ENCODE measurements around the gene FALEC.

Gene FALEC

GRCh38 chr1:150530491-150531159, 15.1 kb downstream of the FALEC start:
- H3K4me1 ChIP-seq (ENCODE audit: control insufficient read depth, low read depth, low read length) = no peaks in the 10 kb centered on the region
- H3K36me3 ChIP-seq (ENCODE audit: control insufficient read depth, insufficient read depth, low read length) = no peaks in the 10 kb centered on the region

GRCh38 chr1:150532860-150533259, 17.3 kb downstream of the FALEC start:
- Histone ChIP-seq H2BK5ac (ENCODE audit: low read length) (no peak overlapping the region), H3K18ac (ENCODE audit: low read length) (no peak overlapping the region), H3K36me3 (ENCODE audit: control insufficient read depth, insufficient read depth, low read length) (no peaks in the 10 kb centered on the region), H3K27me3 (ENCODE audit: insufficient read depth, low read length, poor library complexity) (no peaks in the 10 kb centered on the region), H2AK5ac (ENCODE audit: low read length) (no peak overlapping the region), H4K5ac (ENCODE audit: low read length) (no peak overlapping the region), H3K27ac (ENCODE audit: low read depth, low read length) (no peak overlapping the region), H3K4me3 (ENCODE audit: low read length) (no peak overlapping the region), H3K79me1 (ENCODE audit: low read length) (no peaks in the 10 kb centered on the region), H3K4me2 (ENCODE audit: low read length) (no peak overlapping the region), H3K79me2 (ENCODE audit: control insufficient read depth, insufficient read depth, low read length) (no peaks in the 10 kb centered on the region), H3K56ac (ENCODE audit: low read length) (peak overlapping the region; percentile 37), H2BK120ac (ENCODE audit: low read depth, low read length) (no peak overlapping the region), H3K4ac (ENCODE audit: low read depth, low read length) (no peak overlapping the region), H3K4me1 (ENCODE audit: control insufficient read depth, low read depth, low read length) (peaks cover 2% of the 10 kb centered on the region), H2BK15ac (replicated peaks; ENCODE audit: low read depth) (no peak overlapping the region), H3K9ac (ENCODE audit: low read length) (no peak overlapping the region), H3K23ac (ENCODE audit: low read length) (no peak overlapping the region), H4K8ac (ENCODE audit: low read depth, low read length) (no peak overlapping the region)
- DNase-seq = no peak
- no CpG with 5 or more reads among the region's 5 CpGs for WGBS (ENCODE audit: extremely low coverage, insufficient coverage, low lambda C conversion rate)

More at GRCh38 chr1:150530491-150531159, 15.1 kb downstream of the FALEC start:
- Histone ChIP-seq H3K9ac (ENCODE audit: low read length) (no peak overlapping the region), H2AK5ac (ENCODE audit: low read length) (no peak overlapping the region), H3K56ac (ENCODE audit: low read length) (no peak overlapping the region), H3K18ac (ENCODE audit: low read length) (no peak overlapping the region), H3K79me1 (ENCODE audit: low read length) (no peaks in the 10 kb centered on the region), H3K79me2 (ENCODE audit: control insufficient read depth, insufficient read depth, low read length) (no peaks in the 10 kb centered on the region), H4K5ac (ENCODE audit: low read length) (no peak overlapping the region), H3K27ac (ENCODE audit: low read depth, low read length) (no peak overlapping the region), H2BK15ac (replicated peaks; ENCODE audit: low read depth) (no peak overlapping the region), H3K27me3 (ENCODE audit: insufficient read depth, low read length, poor library complexity) (no peaks in the 10 kb centered on the region), H3K4me2 (ENCODE audit: low read length) (no peak overlapping the region), H3K23ac (ENCODE audit: low read length) (no peak overlapping the region), H3K4me3 (ENCODE audit: low read length) (no peak overlapping the region), H2BK120ac (ENCODE audit: low read depth, low read length) (no peak overlapping the region), H2BK5ac (ENCODE audit: low read length) (no peak overlapping the region), H4K8ac (ENCODE audit: low read depth, low read length) (no peak overlapping the region), H3K4ac (ENCODE audit: low read depth, low read length) (no peak overlapping the region)
- WGBS (ENCODE audit: extremely low coverage, insufficient coverage, low lambda C conversion rate) = no CpG with 5 or more reads among the region's 14 CpGs
- no peak for DNase-seq

GRCh38 chr1:150534002-150534401, 18.4 kb downstream of the FALEC start:
- Histone ChIP-seq H3K18ac (ENCODE audit: low read length) (no peak overlapping the region), H2BK5ac (ENCODE audit: low read length) (no peak overlapping the region), H3K23ac (ENCODE audit: low read length) (no peak overlapping the region), H3K79me2 (ENCODE audit: control insufficient read depth, insufficient read depth, low read length) (no peaks in the 10 kb centered on the region), H4K8ac (ENCODE audit: low read depth, low read length) (no peak overlapping the region), H4K5ac (ENCODE audit: low read length) (no peak overlapping the region), H3K4me1 (ENCODE audit: control insufficient read depth, low read depth, low read length) (peaks cover 2% of the 10 kb centered on the region), H2AK5ac (ENCODE audit: low read length) (no peak overlapping the region), H3K4ac (ENCODE audit: low read depth, low read length) (no peak overlapping the region), H3K4me2 (ENCODE audit: low read length) (no peak overlapping the region), H3K4me3 (ENCODE audit: low read length) (no peak overlapping the region), H3K27me3 (ENCODE audit: insufficient read depth, low read length, poor library complexity) (no peaks in the 10 kb centered on the region), H3K27ac (ENCODE audit: low read depth, low read length) (no peak overlapping the region), H3K9ac (ENCODE audit: low read length) (no peak overlapping the region), H3K36me3 (ENCODE audit: control insufficient read depth, insufficient read depth, low read length) (no peaks in the 10 kb centered on the region), H3K79me1 (ENCODE audit: low read length) (no peaks in the 10 kb centered on the region), H2BK120ac (ENCODE audit: low read depth, low read length) (no peak overlapping the region), H2BK15ac (replicated peaks; ENCODE audit: low read depth) (no peak overlapping the region), H3K56ac (ENCODE audit: low read length) (no peak overlapping the region)
- WGBS (ENCODE audit: extremely low coverage, insufficient coverage, low lambda C conversion rate) = no CpG with 5 or more reads among the region's 6 CpGs
- DNase-seq = no peak

- Histone ChIP-seq H4K5ac (ENCODE audit: low read length) (no peak overlapping the region), H3K79me2 (ENCODE audit: control insufficient read depth, insufficient read depth, low read length) (no peaks in the 10 kb centered on the region), H3K27ac (ENCODE audit: low read depth, low read length) (no peak overlapping the region), H2BK15ac (replicated peaks; ENCODE audit: low read depth) (no peak overlapping the region), H3K56ac (ENCODE audit: low read length) (peak overlapping the region; percentile 49), H3K4me1 (ENCODE audit: control insufficient read depth, low read depth, low read length) (peaks cover 2% of the 10 kb centered on the region), H2BK5ac (ENCODE audit: low read length) (no peak overlapping the region), H4K8ac (ENCODE audit: low read depth, low read length) (no peak overlapping the region), H3K4me2 (ENCODE audit: low read length) (no peak overlapping the region), H3K4me3 (ENCODE audit: low read length) (no peak overlapping the region), H3K18ac (ENCODE audit: low read length) (no peak overlapping the region), H3K27me3 (ENCODE audit: insufficient read depth, low read length, poor library complexity) (no peaks in the 10 kb centered on the region), H3K4ac (ENCODE audit: low read depth, low read length) (peak overlapping the region; percentile 79), H3K79me1 (ENCODE audit: low read length) (no peaks in the 10 kb centered on the region), H2AK5ac (ENCODE audit: low read length) (no peak overlapping the region), H3K36me3 (ENCODE audit: control insufficient read depth, insufficient read depth, low read length) (no peaks in the 10 kb centered on the region), H3K9ac (ENCODE audit: low read length) (no peak overlapping the region), H2BK120ac (ENCODE audit: low read depth, low read length) (no peak overlapping the region), H3K23ac (ENCODE audit: low read length) (no peak overlapping the region)
- WGBS (ENCODE audit: extremely low coverage, insufficient coverage, low lambda C conversion rate) = no CpG with 5 or more reads among the region's 14 CpGs
- DNase-seq = peak; percentile 97
These were observed 20.1 kb downstream of the FALEC start for GRCh38 chr1:150535511-150536287.

- H2BK5ac ChIP-seq (ENCODE audit: low read length) = no peak overlapping the region
- peak overlapping the region; percentile 71 for H3K56ac ChIP-seq (ENCODE audit: low read length)
- H4K8ac ChIP-seq (ENCODE audit: low read depth, low read length) = no peak overlapping the region
- H2BK120ac ChIP-seq (ENCODE audit: low read depth, low read length) = no peak overlapping the region
- peak overlapping the region; percentile 40 for H3K9ac ChIP-seq (ENCODE audit: low read length)
- H2AK5ac ChIP-seq (ENCODE audit: low read length) = no peak overlapping the region
- H3K79me1 ChIP-seq (ENCODE audit: low read length) = no peaks in the 10 kb centered on the region
- no peak overlapping the region for H4K5ac ChIP-seq (ENCODE audit: low read length)
- no peaks in the 10 kb centered on the region for H3K36me3 ChIP-seq (ENCODE audit: control insufficient read depth, insufficient read depth, low read length)
- H3K27me3 ChIP-seq (ENCODE audit: insufficient read depth, low read length, poor library complexity) = no peaks in the 10 kb centered on the region
- no peak overlapping the region for H3K18ac ChIP-seq (ENCODE audit: low read length)
- H3K23ac ChIP-seq (ENCODE audit: low read length) = no peak overlapping the region
- peaks cover 2% of the 10 kb centered on the region for H3K4me1 ChIP-seq (ENCODE audit: control insufficient read depth, low read depth, low read length)
- no peak overlapping the region for H3K4ac ChIP-seq (ENCODE audit: low read depth, low read length)
- WGBS (ENCODE audit: extremely low coverage, insufficient coverage, low lambda C conversion rate) = no CpG with 5 or more reads among the region's 12 CpGs
- no peak overlapping the region for H3K4me2 ChIP-seq (ENCODE audit: low read length)
- no peaks in the 10 kb centered on the region for H3K79me2 ChIP-seq (ENCODE audit: control insufficient read depth, insufficient read depth, low read length)
- peak; percentile 45 for DNase-seq
- H3K27ac ChIP-seq (ENCODE audit: low read depth, low read length) = no peak overlapping the region
- no peak overlapping the region for H3K4me3 ChIP-seq (ENCODE audit: low read length)
- no peak overlapping the region for H2BK15ac ChIP-seq (replicated peaks; ENCODE audit: low read depth)
These were observed 21.5 kb downstream of the FALEC start for GRCh38 chr1:150536836-150537731.
